Activated CD8-positive, alpha-beta memory T cell treated with anti-CD3 and anti-CD28 coated beads for 4 hours (primary cell): Measurements from ENCODE around the gene COL24A1.

Experiments
- DNase-seq, 2 donors: peaks; one replicate each; pipeline ENCODE4 v3.0.0-alpha.2; 2020; ENCODE audit warnings: low read depth in 2 of 2

COL24A1 gene

DNA sequence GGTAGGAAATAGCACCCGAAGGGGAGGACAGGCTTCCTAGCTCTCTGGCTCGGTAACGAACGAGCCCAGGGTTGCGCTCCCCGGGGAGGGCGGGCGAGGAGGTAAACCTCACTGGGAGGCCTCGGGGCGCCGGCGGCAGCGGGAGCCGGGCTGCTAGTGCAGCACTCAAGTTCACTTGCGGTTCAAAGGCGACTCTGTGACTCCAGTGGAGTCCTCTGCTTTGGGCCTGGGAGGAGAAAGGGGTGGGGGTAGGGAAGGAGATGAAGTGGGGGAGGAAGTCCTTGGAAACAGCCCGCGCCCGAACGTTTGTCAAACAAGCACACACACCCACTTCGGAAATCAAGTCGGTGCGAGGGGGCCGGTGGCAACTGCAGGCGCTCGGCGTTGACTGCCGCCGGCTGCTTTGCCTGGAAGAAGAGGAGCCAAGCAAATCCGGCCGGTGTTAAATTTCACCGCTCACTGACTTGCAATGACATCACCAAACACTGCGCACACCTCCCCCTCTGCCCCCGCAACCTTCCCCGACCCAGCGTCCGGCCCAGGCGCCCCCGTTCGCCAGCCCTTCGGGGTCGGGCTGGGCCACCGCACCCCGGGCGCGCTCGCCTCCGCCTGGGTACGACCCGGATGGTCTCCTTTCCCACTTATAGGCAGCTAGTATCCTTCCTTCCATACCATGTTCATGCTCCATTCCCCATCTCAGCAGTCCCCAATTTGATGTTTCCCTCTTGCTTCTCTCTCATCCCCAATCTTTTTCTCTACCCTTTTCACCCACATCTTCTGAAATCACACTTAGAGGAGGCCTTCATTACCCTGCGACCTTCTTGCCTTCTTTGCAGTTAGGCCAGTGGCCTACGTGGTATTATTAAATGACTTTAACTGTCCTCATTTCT lies at the start of gene COL24A1:
TSS of gene COL24A1 (minus strand) at position 207 of the 890 bp plus-strand sequence. CDS start 376 bp downstream, outside the sequence.
- DNase-seq = no peak

DNA sequence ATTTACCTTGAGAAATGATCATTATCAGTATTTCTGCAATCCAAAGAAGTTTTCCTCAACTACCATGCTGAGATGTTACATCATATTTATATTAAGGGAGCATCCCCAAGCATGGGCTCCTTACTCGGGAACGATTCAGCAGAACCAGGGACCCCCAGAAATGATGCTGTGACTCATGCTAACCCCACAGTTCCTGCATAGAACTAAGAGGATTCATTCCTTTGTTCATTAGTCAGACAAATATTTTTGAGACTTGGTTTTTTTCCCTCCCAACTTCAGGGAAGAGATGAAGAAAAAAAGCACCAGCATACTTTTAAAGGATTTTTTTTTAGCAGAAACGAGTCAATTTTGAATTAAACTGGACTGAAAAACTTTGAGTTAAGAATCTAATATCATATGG lies 49.2 kb upstream of the COL24A1 start:
- no peak for DNase-seq

DNA sequence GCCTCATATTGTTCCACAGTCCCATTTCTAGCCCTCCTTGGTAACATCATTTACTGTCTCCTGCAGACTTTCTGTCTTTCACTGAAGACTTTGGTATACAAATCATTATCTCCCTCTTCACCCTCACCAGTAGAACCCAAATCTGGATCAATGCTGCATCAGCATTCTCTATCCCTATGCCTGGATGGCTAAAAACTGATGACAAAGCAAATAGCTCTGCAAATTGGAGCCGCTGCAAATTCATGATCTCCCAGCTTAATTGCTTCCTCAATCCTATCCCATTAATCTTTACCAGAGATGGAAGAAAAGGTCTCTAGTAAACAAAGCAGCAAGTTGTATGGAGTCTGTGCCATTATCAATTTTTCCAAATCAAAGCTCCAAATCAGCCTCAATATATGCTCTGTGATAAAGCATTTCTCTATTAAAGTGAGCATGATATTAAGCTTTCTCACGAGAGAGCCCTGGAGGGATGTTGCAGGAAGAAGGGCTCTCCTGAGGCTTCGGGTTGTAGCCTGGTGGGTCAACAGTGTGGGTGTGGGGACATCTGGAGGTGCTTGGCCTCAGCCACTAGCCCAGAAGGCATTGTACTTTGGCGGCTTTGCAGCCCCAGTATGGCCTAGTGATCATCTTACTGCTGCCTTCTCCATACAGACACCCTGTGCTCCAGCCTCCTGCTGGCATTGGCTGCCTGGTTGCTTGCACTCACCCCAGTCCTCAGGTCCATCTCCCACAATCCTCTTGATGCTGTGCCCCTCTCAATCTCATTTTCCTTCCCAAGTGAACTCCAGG lies 46.2 kb upstream of the COL24A1 start:
- DNase-seq = no peak

DNA sequence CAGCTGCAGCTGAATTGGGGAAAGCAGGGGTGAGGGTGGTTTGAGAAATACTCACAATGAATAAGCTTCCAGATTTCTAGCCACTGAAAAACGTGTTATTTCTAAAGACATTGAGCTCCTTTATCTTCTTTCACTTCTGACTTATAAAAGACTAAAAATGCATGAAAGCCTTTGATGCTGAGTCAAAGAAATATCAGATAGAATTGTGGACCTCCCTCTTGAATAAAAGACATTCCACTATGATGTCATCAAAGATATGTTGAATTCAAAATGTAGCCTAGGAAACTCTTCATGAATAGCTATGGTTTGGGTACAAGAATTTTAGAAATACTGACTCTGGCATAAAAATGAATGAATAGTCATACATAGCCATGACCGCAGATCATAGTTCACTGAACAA lies 44.7 kb upstream of the COL24A1 start:
- DNase-seq = no peak

DNA sequence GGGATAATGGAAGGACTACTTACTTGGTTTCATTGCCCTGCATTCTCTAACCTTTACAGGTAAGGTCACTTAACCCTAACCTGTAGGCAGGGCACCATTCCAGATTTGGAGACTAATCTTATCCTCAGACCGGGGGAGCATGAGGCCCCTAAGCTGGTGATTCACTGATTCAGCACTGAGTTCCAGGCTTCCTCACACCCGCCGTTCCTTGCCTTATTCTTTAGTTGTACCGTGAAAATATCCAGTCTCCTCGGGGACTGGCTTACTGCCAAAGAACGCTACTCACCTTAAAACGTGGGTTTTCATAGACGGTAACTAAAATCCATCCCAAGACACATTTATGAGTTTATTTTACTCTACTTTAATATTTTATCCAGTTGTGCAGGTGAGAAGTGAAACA lies 44.3 kb upstream of the COL24A1 start:
- no peak for DNase-seq

DNA sequence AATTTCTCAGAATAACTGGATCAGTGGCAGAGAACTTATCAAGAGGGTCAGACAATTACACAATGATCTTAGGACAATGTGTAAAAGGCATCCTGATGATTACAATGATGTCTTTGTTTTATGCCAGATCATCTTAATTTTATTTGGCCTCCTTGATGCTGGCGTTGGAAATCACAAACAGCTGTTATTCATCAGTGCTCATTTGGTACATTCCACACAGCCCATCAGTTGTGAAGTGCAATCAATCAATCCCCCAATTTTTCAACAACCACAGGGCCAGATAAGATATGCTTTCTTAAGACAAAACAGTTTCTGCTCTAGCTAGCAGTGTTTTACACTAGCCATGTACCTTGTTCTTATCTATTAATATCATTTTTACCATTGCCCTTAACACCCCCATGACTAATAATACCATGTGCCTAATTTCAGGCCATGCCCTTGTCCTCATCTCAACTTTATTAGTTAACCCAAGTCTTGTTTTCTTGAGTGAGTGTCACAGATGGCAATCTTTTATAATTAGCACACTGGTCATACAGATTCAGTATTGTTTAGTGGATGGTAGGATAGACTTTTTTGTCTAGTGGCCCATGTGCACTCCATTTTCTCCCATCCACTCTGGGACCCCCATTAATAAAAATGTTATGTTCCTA lies 40.8 kb upstream of the COL24A1 start:
- no peak for DNase-seq

DNA sequence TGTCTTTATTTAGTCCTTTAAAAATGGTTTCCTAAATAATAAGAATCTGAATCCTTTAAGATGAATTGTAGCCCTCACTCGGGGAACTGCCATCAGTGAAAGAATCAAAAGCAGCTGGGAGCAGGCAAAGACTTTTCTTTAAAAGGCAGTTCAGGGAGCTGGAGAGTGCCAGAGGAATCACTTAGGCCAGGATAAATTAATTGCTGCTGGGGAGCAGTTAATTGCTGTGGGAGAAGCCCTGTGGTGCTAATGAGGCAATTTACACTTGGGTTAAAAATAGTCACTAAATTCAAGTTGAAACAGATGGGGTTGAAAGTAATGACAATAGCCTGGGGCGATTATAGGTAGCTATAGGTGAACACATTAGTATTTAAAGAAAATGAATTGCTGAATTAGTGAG lies 38.7 kb upstream of the COL24A1 start:
- DNase-seq = no peak

DNA sequence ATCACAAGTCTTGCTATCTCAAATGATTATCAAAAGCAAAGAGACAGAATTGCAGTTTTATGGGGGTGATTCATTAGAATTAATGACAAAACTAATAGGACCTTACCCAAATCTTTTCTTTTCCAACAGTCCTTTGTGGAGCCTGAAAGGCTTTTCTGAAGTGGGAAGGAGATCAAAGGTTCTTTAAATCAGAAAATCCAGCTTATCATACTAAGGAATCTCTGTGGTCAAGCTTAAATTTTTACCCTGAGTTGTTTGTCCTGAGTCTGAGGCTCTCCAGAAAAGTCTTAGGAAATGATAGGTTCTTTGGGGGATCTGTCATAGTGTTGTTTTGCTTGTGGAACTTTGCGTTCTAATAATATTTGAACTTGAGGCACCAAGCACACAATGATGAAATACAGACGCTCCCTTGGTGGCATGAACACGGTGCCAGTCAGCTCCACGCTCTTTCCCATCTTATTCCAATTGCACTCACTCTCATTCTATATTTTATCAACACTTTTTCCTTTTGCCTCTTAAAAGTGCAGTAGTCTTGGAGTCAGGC lies 38.0 kb upstream of the COL24A1 start:
- no peak for DNase-seq

DNA sequence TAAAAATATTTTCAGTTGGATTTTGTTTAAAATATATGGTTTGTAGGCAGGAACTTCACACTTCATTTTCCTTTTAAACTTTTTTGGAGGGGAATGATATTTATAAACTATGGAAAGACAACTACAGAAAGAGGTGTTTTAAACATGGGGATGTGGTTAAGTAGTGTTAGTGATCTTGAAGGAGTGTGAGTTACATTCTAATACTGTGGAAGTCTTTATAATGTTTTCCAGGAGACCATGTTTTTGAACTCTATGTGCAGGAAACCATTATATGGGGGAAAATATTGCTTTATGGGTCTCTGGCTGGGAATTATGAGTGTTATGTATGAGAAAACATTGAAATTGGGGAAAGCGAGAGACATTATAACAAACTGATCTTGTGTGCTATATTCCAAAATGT lies 35.8 kb upstream of the COL24A1 start:
- DNase-seq = no peak

DNA sequence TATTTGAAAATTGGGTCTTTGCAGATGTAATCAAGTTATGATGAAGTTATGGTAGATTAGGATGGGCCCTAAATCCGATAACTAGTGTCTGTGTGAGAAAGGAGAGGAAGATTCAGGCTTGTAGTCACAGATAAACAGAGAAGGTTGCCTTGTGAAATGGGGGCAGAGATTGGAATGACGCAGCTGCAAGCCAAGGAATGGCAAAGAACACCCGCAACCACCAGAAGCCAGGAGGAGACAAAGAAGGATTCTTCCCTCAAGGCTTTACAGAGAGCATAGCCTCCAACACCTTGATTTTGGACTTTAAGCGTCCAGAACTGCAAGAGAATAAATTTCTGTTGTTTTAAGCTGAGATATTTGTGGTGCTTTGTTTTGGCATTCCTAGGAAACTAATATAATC lies 35.4 kb upstream of the COL24A1 start:
- DNase-seq = no peak

DNA sequence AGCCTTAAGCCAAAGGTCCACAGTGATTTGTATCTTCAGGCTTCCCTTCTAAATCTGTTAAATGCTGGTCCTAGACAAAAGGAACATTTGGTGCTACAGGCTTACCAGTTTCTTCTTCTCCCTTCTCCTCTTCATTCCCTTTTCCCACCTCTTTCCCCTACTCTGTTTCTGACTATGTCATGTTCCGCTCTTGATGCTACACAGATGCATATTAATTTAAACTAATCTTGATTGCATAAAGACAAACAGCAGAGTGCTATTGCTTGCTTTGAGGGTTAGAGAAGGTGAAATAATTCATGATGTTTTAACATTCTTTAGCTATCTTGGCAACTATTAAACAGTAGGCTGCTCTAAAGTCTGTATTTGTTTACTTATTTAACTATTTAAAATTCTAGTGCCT lies 34.3 kb upstream of the COL24A1 start:
- DNase-seq = no peak

DNA sequence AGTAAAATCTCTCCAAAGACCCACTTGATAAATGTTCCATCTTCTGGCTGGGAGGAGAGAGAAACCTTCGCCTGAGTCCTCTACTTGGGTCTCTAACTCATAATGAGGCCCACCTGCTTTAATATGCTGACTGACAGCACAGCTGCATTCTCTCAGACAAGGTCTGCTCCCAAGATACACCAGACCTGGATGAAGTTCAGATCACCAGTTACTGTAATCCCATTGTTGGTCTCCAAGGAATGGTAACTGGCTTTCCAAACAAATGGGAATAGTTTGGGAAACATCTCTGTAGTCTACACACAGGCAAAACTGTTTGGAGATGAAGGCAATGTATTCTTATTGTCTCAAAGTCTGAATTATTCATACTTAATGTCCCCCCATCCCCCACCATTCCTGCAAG lies 27.9 kb upstream of the COL24A1 start:
- DNase-seq = no peak

DNA sequence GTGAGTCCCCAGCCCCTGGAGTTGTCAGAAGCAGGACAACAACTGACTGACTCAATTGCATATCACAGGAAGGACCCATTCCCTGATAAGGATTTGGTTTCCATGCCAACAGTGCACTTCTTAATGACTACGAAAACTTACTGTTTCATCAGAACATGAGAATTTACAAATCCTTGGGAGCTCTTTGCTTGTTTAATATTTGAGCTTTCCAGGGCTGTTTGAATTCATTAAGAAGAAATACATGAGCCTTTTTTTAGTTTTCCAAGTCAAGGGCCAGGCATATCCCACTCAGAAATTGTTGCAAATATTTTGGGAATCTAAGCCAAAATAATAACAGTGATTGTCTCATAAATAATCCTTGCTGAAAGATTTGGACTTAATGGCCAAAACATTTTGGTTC lies 27.2 kb upstream of the COL24A1 start:
- DNase-seq = no peak

DNA sequence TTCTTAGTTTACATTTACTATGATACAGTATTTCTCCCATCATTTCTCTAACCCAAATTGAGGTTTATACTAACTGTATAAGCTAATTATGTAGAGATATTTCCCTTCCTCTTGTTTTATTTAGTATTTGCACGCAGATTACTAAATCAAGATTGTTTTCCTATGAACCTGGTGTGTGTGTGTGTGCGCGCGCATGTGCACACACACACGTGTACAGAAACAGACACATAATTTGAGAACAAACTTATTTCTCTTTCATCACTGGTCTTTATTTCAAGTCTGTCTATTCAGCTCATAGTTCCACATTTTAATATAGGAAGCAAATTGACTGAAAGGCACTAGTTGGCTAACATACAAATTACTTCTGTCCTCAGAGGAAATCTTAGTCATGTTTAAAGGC lies 19.7 kb upstream of the COL24A1 start:
- DNase-seq = no peak

DNA sequence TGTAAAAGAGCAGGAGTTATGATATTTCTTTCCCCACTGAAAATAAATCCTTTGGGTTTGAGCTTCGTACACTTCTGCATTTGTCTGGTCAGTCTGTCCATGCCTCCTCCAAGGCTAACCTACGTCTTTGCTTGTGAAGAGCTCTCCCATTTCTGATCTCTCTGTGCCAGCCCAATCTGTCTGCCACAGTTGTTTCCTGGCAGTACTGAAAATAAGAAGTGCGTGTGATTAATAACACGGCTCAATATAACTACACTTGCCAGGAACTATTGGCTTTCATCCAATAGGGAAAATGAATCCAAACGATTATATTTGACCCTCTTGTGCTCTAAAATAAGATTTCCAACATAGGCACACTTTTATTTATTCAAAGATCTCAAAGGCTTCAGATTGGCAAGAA lies 19.2 kb upstream of the COL24A1 start:
- no peak for DNase-seq

DNA sequence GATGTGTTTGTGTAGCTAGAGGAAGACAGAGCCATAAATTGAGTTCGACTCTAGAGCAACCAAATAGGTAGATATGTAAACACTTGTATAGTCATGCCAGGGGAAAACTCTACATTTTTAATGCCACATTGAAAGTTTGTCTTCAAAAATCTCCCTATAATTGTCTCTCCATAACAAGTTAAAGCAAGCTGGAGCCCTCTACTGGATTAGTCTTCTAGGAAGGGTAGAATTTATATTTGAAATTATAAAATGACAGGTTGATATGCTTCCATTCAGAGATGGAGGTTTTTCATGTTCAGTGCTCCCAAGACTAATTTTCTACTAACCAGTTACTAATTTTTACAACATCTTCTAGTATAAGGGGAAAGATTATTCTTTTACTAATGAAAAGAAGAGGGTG lies 13.1 kb upstream of the COL24A1 start:
- no peak for DNase-seq

DNA sequence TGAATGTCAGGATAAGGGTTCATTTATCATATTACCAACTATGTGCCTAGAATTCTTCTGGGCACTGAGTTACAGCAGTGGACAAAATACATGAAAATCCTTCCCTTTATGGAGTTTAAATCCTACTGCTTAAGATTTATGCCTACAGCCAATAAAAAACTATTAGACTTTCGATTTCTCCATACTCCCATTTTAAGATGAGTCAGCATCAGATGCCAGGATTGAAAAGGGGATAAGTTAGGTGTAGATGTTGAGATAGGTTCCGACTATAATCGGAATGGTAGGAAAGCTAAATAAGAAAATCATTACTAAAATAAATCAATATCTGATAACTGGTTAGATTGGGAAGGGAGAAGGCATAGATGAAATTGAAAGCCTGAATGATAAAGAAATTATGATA lies 3.2 kb upstream of the COL24A1 start:
- no peak for DNase-seq

DNA sequence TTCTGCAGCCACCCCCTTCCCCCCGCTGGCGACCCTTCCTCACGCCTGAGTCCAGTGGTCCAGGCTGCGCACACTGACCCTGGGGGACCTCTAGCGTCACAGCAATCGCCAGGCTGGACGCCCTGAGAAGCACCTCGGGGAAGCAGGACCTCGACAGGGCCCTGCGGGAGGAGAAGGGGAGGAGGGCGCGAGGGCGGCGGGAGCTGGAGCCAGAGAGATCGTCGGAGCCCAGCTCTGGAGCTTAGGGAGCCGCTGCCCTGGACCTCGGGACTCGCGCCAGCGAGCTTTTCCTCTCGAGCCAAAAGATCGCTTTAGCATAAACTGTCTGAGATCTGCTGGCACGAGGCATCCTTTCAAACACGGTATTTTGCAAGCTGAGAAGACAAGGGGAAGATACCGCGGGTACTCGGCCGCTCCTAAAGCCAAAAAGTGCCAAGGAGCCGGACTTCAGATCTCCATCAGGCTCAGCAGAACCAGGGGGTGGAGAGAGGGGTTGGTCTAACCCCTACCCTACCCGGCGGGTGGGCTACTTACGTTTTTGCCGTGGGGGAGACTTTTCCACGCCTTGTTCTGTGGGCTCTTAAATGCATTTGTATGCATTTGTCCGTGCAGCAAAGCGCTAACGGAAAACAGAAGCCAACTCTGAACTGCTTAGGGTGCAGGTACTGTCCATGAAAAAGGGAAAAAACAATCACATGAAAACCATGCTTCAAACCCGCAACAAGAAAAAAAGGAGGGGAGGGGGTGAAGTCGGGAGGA lies 586 bp downstream of the COL24A1 start:
- no peak for DNase-seq

DNA sequence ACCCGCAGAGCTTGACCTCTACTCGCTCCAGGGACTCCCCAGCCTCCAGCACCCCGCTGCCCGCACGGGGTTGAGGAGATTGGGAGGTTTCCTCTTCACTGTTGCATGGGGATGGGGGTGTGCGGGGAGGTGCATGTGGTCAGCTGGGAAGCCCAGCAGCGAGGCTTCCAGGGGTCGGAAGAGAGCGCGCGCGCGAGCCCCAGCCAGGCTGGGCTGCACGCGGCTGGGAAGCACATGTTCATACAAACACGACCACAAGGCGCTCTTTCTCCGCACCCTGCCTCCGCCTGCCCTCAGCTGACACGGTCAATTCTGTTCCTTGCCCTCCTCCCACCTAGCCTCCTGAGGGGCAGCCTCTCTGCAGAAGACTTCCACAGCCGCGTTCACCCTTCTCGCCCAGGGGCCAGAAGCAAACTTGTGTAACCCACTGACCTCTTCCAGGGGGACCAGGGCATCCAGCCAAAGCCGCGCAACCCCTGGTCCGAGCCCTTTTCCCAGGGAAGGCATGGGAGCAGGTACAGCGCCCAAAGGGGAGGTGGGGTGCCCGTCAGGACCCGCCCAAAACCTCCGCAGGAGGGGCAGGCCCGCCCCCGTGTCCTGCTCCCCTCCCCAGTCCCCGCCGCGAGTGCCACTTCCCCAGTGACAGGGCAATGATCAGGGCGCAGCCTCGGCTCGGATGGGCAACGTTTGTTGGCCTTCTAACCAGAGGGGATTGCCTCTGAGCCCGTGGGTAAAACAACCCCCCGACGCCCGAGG lies 1.3 kb downstream of the COL24A1 start:
- no peak for DNase-seq

DNA sequence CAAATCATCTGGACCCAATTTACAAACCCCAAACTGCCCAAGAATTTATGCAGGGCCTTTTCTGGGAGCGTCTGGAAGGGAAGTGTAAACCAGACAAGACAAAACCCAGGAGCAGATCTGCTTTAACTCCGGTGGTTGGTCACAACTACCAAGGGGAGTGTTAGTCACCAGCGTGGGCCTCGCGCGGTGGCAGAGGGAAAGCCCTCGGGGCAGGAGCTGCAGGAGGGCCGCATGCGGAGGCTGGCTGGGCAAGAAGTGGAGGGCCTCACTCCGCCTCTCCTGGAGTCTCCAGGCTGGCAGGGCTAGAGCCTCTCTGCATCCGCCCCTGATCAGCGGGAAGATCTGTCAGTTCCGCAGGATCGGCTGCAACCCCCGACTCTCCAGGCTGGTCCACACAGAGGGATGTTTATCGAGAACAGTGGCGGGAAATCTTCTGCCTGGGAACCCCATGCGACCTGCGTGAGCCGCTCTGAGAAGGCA lies 2.0 kb downstream of the COL24A1 start:
- DNase-seq = no peak

DNA sequence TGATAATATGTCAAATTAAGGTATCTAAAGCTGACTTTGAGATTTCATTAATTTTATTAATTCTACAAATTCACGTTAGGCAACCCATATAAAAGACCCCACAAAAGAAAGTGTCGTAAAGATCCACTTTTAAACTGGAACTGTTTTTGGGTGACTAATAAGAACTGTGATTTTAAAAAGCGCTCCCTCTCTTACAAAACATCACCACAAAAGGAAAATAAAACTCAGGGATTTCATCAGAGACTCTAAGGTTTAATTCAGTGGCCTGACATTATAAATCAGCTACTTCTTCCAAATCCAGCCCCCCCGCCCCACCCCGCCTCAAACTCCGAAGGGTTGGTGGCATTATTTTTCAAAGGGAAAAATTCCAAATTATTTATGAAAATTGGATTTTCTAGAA lies 2.7 kb downstream of the COL24A1 start:
- no peak for DNase-seq
